ENCODE measurements around the gene ATG9B. TPM values are rescaled to one million over a fixed set of nuclear protein-coding genes. Genes with fewer than 3 reads are reported as not detected.

ATG9B gene
- total RNA-seq, 2 donors from 2014 or later, result not detected

- Histone ChIP-seq H3K27ac (no peak overlapping the region), H3K4me3 (no peak overlapping the region), H3K27me3 (no peaks in the 10 kb centered on the region), H3K36me3 (no peaks in the 10 kb centered on the region), H3K4me1 (peaks cover 0 to 53% of the 10 kb centered on the region in 2 donors), H3K9me3 (no peaks in the 10 kb centered on the region)
- TF ChIP-seq CTCF (IDR thresholded peaks at IDR 0.05), result no peak
- DNase-seq (ENCODE audit: low spot score), result no peak
Measured at GRCh38 chr7:151010307-151011096, 13.8 kb downstream of the ATG9B start.

DNA sequence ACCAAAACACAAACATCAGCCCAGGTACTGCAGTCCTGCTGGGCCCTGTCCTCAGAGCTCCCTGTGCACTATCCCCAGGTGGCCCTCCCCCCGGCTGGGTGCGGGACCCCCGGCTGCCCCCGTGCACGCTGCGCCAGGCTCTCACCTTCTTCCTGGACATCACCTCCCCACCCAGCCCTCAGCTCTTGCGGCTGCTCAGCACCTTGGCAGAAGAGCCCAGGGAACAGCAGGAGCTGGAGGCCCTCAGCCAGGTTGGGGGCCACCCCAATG lies 14.3 kb downstream of the ATG9B start:
- Histone ChIP-seq H3K9me3 (no peaks in the 10 kb centered on the region), H3K4me1 (peaks cover 0 to 53% of the 10 kb centered on the region in 2 donors), H3K36me3 (no peaks in the 10 kb centered on the region), H3K4me3 (no peak overlapping the region), H3K27ac (no peak overlapping the region), H3K27me3 (no peaks in the 10 kb centered on the region)
- no peak for DNase-seq (ENCODE audit: low spot score)
- TF ChIP-seq CTCF (IDR thresholded peaks at IDR 0.05), result no peak

DNA sequence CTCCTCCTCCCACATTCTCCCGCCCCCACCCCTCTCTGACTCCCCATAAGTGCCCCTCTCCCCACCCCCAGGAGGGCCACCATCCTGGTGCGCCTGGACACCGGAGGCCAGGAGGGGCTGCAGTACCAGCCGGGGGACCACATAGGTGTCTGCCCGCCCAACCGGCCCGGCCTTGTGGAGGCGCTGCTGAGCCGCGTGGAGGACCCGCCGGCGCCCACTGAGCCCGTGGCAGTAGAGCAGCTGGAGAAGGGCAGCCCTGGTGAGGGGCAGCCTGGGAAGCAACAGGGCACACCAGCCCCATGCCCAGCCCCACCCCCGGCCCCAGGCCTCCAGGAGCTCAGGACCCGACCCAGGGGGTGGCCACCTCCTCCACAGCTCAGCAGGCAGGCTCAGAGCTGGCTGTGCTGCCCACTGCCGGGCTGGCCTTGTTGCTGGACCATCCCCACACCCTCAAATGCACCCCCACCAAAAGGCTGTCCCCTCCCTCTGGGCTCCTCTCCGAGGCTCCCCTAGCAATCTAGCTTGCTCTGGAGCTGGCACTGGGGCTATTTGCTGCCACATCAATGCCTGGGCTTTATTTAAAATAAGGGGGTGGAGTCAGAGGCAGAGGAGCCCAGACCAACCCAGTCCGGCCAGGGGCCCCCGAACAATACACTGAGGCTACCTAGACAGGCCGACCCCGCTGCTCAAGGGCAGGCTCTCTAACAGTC lies 14.8 kb downstream of the ATG9B start:
- H3K9me3 ChIP-seq, result no peaks in the 10 kb centered on the region
- no peak for TF ChIP-seq CTCF (IDR thresholded peaks at IDR 0.05)
- H3K36me3 ChIP-seq, result no peaks in the 10 kb centered on the region
- H3K27me3 ChIP-seq, result no peaks in the 10 kb centered on the region
- no peak overlapping the region for H3K27ac ChIP-seq
- DNase-seq (ENCODE audit: low spot score), result no peak
- H3K4me3 ChIP-seq, result no peak overlapping the region
- H3K4me1 ChIP-seq, result peaks cover 0 to 53% of the 10 kb centered on the region in 2 donors

DNA sequence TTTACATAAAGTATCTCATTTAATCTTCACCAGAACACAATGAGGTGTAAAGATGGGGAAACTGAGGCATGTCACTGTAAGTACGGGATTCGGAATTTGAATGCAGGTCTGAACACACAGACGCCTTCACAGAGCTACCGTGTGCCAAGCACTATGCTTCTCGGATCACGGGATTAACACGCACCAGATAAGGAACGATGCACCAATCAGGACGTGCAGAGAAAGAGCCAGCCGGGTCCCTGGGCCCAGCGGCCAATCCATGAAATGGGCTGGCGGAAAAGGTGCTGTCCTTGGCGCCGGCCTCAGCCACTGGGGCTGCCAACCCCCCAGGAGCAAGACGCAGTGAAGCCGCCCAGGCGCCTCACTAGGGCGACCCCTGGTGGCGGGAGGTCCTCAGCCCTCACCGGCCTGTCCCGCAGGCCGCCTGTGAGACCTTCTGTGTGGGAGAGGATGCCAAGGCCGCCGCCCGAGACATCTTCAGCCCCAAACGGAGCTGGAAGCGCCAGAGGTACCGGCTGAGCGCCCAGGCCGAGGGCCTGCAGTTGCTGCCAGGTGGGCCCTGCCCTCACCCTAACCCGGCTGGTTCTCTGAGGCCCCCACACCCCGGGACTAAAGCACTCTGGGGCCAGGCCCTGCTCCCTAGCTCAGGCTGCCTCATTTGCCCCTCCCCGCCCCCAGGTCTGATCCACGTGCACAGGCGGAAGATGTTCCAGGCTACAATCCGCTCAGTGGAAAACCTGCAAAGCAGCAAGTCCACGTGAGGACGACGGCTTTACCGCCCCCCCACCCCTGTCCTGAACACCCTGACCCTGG lies 15.6 kb downstream of the ATG9B start:
- H3K36me3 ChIP-seq, result no peaks in the 10 kb centered on the region
- TF ChIP-seq CTCF (IDR thresholded peaks at IDR 0.05), result peak; percentile 85 to 88
- no peaks in the 10 kb centered on the region for H3K9me3 ChIP-seq
- peak; percentile 73 for DNase-seq (ENCODE audit: low spot score)
- peaks cover 0 to 48% of the 10 kb centered on the region in 2 donors for H3K4me1 ChIP-seq
- peak overlapping the region in 1 of 2 donors; percentile 14 for H3K27ac ChIP-seq
- H3K27me3 ChIP-seq, result no peaks in the 10 kb centered on the region
- H3K4me3 ChIP-seq, result peak overlapping the region in 1 of 2 donors; percentile 30

- no peak for DNase-seq (ENCODE audit: low spot score)
- no peaks in the 10 kb centered on the region for H3K27me3 ChIP-seq
- H3K4me3 ChIP-seq, result peak overlapping the region in 1 of 2 donors; percentile 30
Measured at GRCh38 chr7:151008143-151008510, 16.2 kb downstream of the ATG9B start.

More at GRCh38 chr7:151008143-151008510, 16.2 kb downstream of the ATG9B start:
- Histone ChIP-seq H3K36me3 (no peaks in the 10 kb centered on the region), H3K27ac (peak overlapping the region in 1 of 2 donors; percentile 14), H3K4me1 (peaks cover 0 to 43% of the 10 kb centered on the region in 2 donors), H3K9me3 (no peaks in the 10 kb centered on the region)
- TF ChIP-seq CTCF (IDR thresholded peaks at IDR 0.05), result no peak
